22Rv1 (cell line): ENCODE data around the gene TGM4.

Experiments used
- ZFX ChIP-seq: fragments of 450-650 bp; IDR thresholded peaks from 2 replicates; pipeline ENCODE4 v1.6.1; 2017; ENCODE audit warnings: antibody characterized with exemption, borderline replicate concordance
- TF ChIP-seq, protein P1 (sequence below): fragments of 450-650 bp; IDR thresholded peaks from 2 replicates; pipeline ENCODE4 v1.5.1; 2017; ENCODE audit warnings: mild to moderate bottlenecking

GRCh38 chr3:44927371-44927770 lies 53.0 kb downstream of the TGM4 start:
- TF ChIP-seq, protein P1, sequence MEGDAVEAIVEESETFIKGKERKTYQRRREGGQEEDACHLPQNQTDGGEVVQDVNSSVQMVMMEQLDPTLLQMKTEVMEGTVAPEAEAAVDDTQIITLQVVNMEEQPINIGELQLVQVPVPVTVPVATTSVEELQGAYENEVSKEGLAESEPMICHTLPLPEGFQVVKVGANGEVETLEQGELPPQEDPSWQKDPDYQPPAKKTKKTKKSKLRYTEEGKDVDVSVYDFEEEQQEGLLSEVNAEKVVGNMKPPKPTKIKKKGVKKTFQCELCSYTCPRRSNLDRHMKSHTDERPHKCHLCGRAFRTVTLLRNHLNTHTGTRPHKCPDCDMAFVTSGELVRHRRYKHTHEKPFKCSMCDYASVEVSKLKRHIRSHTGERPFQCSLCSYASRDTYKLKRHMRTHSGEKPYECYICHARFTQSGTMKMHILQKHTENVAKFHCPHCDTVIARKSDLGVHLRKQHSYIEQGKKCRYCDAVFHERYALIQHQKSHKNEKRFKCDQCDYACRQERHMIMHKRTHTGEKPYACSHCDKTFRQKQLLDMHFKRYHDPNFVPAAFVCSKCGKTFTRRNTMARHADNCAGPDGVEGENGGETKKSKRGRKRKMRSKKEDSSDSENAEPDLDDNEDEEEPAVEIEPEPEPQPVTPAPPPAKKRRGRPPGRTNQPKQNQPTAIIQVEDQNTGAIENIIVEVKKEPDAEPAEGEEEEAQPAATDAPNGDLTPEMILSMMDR: no peak
- TF ChIP-seq ZFX: no peak
